ENCODE measurements around the gene RBM14. TPM values are rescaled to one million over a fixed set of nuclear protein-coding genes. Genes with fewer than 3 reads are reported as not detected.

RBM14 gene
- total RNA-seq, 1 experiment from 2014 or later, result 160 TPM

GRCh38 chr11:66598993-66599392 is 17.4 kb upstream of the RBM14 start:
- no peaks in the 10 kb centered on the region for H3K27me3 Mint-ChIP-seq (ENCODE audit: insufficient read depth, unreplicated experiment)
- no peaks in the 10 kb centered on the region for H3K9me3 Mint-ChIP-seq (ENCODE audit: unreplicated experiment)
- H3K4me1 Mint-ChIP-seq (ENCODE audit: low read depth, unreplicated experiment), result no peaks in the 10 kb centered on the region
- POLR2A ChIA-PET, result interaction anchor here (0.5 to 1.0 kb wide), 2 partner anchors 18 to 39 kb away, joined by 3 read pairs; no protein-coding TSS in a partner anchor
- Histone ChIP-seq H3K36me3 (ENCODE audit: control insufficient read depth, insufficient read depth, low read length) (peaks cover 1% of the 10 kb centered on the region; the same call in 1 of the 2 replicates), H3K9me3 (no peaks in the 10 kb centered on the region), H3K27me3 (replicated peaks; ENCODE audit: control insufficient read depth, insufficient read depth, low read length) (no peaks in the 10 kb centered on the region), H3K4me1 (no peaks in the 10 kb centered on the region), H3K4me3 (ENCODE audit: low read depth, low read length) (no peak overlapping the region)
- BruUV-seq (replicated peaks), result no TSS peak
- H3K4me3 Mint-ChIP-seq (ENCODE audit: unreplicated experiment), result no peak overlapping the region
- intact Hi-C loops (cut with micrococcal nuclease; ENCODE audit: unreplicated experiment), result no loop called here
- H3K36me3 Mint-ChIP-seq (ENCODE audit: insufficient read depth, unreplicated experiment), result peaks cover 24% of the 10 kb centered on the region
- TF ChIP-seq, protein P1, sequence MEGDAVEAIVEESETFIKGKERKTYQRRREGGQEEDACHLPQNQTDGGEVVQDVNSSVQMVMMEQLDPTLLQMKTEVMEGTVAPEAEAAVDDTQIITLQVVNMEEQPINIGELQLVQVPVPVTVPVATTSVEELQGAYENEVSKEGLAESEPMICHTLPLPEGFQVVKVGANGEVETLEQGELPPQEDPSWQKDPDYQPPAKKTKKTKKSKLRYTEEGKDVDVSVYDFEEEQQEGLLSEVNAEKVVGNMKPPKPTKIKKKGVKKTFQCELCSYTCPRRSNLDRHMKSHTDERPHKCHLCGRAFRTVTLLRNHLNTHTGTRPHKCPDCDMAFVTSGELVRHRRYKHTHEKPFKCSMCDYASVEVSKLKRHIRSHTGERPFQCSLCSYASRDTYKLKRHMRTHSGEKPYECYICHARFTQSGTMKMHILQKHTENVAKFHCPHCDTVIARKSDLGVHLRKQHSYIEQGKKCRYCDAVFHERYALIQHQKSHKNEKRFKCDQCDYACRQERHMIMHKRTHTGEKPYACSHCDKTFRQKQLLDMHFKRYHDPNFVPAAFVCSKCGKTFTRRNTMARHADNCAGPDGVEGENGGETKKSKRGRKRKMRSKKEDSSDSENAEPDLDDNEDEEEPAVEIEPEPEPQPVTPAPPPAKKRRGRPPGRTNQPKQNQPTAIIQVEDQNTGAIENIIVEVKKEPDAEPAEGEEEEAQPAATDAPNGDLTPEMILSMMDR (IDR thresholded peaks at IDR 0.05; ENCODE audit: insufficient read depth in 1 of 2, low read depth in 1 of 2, low read length in 1 of 2, severe bottlenecking in 1 of 2, unreplicated experiment in 1 of 2), result no peak
- no peak overlapping the region for H3K27ac Mint-ChIP-seq (ENCODE audit: unreplicated experiment)
- CTCF ChIA-PET, result no interaction called here
- DNase-seq, result no peak

GRCh38 chr11:66600219-66600618 is 16.2 kb upstream of the RBM14 start:
- intact Hi-C loops (cut with micrococcal nuclease; ENCODE audit: unreplicated experiment), result no loop called here
- ChIA-PET CTCF (no interaction called here), POLR2A (interaction anchor here (1.0 kb wide), 2 partner anchors 16 to 17 kb away, joined by 3 read pairs; partner anchors contain the start of gene RBM14)
- Histone ChIP-seq H3K4me1 (no peaks in the 10 kb centered on the region), H3K4me3 (ENCODE audit: low read depth, low read length) (no peak overlapping the region), H3K36me3 (ENCODE audit: control insufficient read depth, insufficient read depth, low read length) (peaks cover 1% of the 10 kb centered on the region; the same call in 1 of the 2 replicates), H3K9me3 (no peaks in the 10 kb centered on the region), H3K27me3 (replicated peaks; ENCODE audit: control insufficient read depth, insufficient read depth, low read length) (no peaks in the 10 kb centered on the region)
- BruUV-seq (replicated peaks), result no TSS peak
- Mint-ChIP-seq H3K27ac (ENCODE audit: unreplicated experiment) (no peak overlapping the region), H3K27me3 (ENCODE audit: insufficient read depth, unreplicated experiment) (no peaks in the 10 kb centered on the region), H3K4me1 (ENCODE audit: low read depth, unreplicated experiment) (no peaks in the 10 kb centered on the region), H3K4me3 (ENCODE audit: unreplicated experiment) (no peak overlapping the region), H3K36me3 (ENCODE audit: insufficient read depth, unreplicated experiment) (peaks cover 30% of the 10 kb centered on the region), H3K9me3 (ENCODE audit: unreplicated experiment) (no peaks in the 10 kb centered on the region)
- no peak for DNase-seq
- TF ChIP-seq, protein P1 (IDR thresholded peaks at IDR 0.05; ENCODE audit: insufficient read depth in 1 of 2, low read depth in 1 of 2, low read length in 1 of 2, severe bottlenecking in 1 of 2, unreplicated experiment in 1 of 2), result no peak

- TF ChIP-seq, protein P1 (IDR thresholded peaks at IDR 0.05; ENCODE audit: insufficient read depth in 1 of 2, low read depth in 1 of 2, low read length in 1 of 2, severe bottlenecking in 1 of 2, unreplicated experiment in 1 of 2), result no peak
- intact Hi-C loops (cut with micrococcal nuclease; ENCODE audit: unreplicated experiment), result no loop called here
- H3K27ac Mint-ChIP-seq (ENCODE audit: unreplicated experiment), result no peak overlapping the region
- POLR2A ChIA-PET, result interaction anchor here (1.0 kb wide), 1 partner anchor 15 kb away, joined by 3 read pairs; the partner anchor contains the start of gene RBM14
- H3K9me3 Mint-ChIP-seq (ENCODE audit: unreplicated experiment), result no peaks in the 10 kb centered on the region
- Histone ChIP-seq H3K4me1 (no peaks in the 10 kb centered on the region), H3K36me3 (ENCODE audit: control insufficient read depth, insufficient read depth, low read length) (peaks cover 1% of the 10 kb centered on the region; the same call in 1 of the 2 replicates), H3K4me3 (ENCODE audit: low read depth, low read length) (no peak overlapping the region), H3K27me3 (replicated peaks; ENCODE audit: control insufficient read depth, insufficient read depth, low read length) (no peaks in the 10 kb centered on the region), H3K9me3 (no peaks in the 10 kb centered on the region)
- H3K36me3 Mint-ChIP-seq (ENCODE audit: insufficient read depth, unreplicated experiment), result peaks cover 31% of the 10 kb centered on the region
- no TSS peak for BruUV-seq (replicated peaks)
- CTCF ChIA-PET, result interaction anchor here (1.1 kb wide), 1 partner anchor 39 kb away, joined by 3 read pairs; no protein-coding TSS in a partner anchor
- H3K4me1 Mint-ChIP-seq (ENCODE audit: low read depth, unreplicated experiment), result no peaks in the 10 kb centered on the region
- H3K27me3 Mint-ChIP-seq (ENCODE audit: insufficient read depth, unreplicated experiment), result no peaks in the 10 kb centered on the region
- no peak overlapping the region for H3K4me3 Mint-ChIP-seq (ENCODE audit: unreplicated experiment)
- no peak for DNase-seq
Measured at GRCh38 chr11:66600631-66601233, 15.7 kb upstream of the RBM14 start.
